Thyroid gland (tissue), 4 donors: ENCODE data around the gene ORC6. TPM values are rescaled to one million over a fixed set of nuclear protein-coding genes. Genes with fewer than 3 reads are reported as not detected.

ENCODE experiments used
- DNase-seq, 2 donors: peaks; one replicate each; pipeline ENCODE4 v3.0.0-alpha.2; 2019
- H3K27ac ChIP-seq, 3 donors: fragments of 200-600 bp; sonication (generic); 1 replicate in 2 of 3; 2 replicates in 1 of 3; pipeline ENCODE4 v1.5.1; 2016 to 2019; ENCODE audit warnings: mild to moderate bottlenecking in 1 of 3, moderate library complexity in 1 of 3
- H3K27me3 ChIP-seq: fragments of 200-600 bp; sonication (generic); one replicate; pipeline ENCODE4 v1.5.1; 2019
- H3K36me3 ChIP-seq, 2 donors: fragments of 200-600 bp; sonication (generic); one replicate each; pipeline ENCODE4 v1.5.1; 2016 to 2019
- H3K4me1 ChIP-seq, 2 donors: fragments of 200-600 bp; sonication (generic); one replicate each; pipeline ENCODE4 v1.5.1; 2017 to 2019
- H3K4me3 ChIP-seq, 3 donors: fragments of 200-600 bp; sonication (generic); replicated peaks in 1 of 3; 1 replicate in 2 of 3; 2 replicates in 1 of 3; pipeline ENCODE4 v1.5.1; 2016; ENCODE audit warnings: mild to moderate bottlenecking in 1 of 3
- H3K9me3 ChIP-seq: fragments of 200-600 bp; sonication (generic); one replicate; pipeline ENCODE4 v1.5.1; 2017
- POLR2A ChIP-seq, 2 donors: fragments of 450-650 bp; IDR thresholded peaks; one replicate each; pipeline ENCODE4 v1.6.1; 2017; ENCODE audit warnings: antibody characterized with exemption in 2 of 2, mild to moderate bottlenecking in 2 of 2, moderate library complexity in 1 of 2
- WGBS, 2 donors: methylation state at CpG; one replicate each; pipeline ENCODE4 v1.1.5; 2017; 5-methylcytosine and 5-hydroxymethylcytosine counted together
- intact Hi-C: fragments of 100-400 bp; cut with DNase I; formaldehyde crosslinking; loops from one replicate; pipeline ENCODE4 v1.15.1; 2023
- total RNA-seq, 4 donors: library from RNA; depleted of rRNA; stranded (reverse); fragments of >200 nt; gene quantifications; one replicate each; pipeline ENCODE4 v1.2.3, GENCODE V29; 2016
- TF ChIP-seq, protein P1 (sequence below), 6 experiments: fragments of 200-600 bp in 3 of 6; fragments of 450-650 bp in 3 of 6; sonication (generic) in 3 of 6; IDR thresholded peaks; one replicate each; pipeline ENCODE4 v1.5.1; 2016 to 2019; ENCODE audit warnings: antibody characterized with exemption in 6 of 6, mild to moderate bottlenecking in 2 of 6, inconsistent platforms in 1 of 6, moderate library complexity in 1 of 6

Gene ORC6
- total RNA-seq, 4 donors from 2014 or later, result 0.27 to 4.0 (median 1.7) TPM

DNA sequence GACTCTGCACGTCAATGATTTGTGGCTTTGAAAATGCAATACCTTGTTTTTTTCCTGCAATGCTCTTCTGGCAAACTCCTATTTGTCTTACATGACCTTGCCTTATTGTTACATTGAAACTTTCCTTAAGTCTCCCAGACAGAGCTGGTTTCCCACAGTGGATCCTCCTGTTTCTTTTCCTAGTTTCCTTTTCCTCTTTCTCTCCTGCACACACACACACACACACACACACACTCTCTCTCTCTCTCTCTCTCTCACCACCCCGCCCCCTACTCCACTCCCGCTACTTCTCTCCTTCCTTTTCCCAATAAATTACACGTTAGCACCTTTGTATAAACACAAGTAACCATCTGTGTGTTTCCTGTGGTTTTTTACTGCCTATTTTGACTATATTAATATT is 2.3 kb downstream of the ORC6 start:
- WGBS, 2 donors, result 80 to 83% methylated on average over 4 of the region's 4 CpGs
- Histone ChIP-seq H3K27me3 (no peaks in the 10 kb centered on the region), H3K9me3 (no peaks in the 10 kb centered on the region), H3K4me3 (no peak overlapping the region), H3K4me1 (peaks cover 20 to 22% of the 10 kb centered on the region in 2 donors), H3K36me3 (no peaks in the 10 kb centered on the region), H3K27ac (no peak overlapping the region)
- no peak for TF ChIP-seq POLR2A (IDR thresholded peaks at IDR 0.05)
- TF ChIP-seq, protein P1, sequence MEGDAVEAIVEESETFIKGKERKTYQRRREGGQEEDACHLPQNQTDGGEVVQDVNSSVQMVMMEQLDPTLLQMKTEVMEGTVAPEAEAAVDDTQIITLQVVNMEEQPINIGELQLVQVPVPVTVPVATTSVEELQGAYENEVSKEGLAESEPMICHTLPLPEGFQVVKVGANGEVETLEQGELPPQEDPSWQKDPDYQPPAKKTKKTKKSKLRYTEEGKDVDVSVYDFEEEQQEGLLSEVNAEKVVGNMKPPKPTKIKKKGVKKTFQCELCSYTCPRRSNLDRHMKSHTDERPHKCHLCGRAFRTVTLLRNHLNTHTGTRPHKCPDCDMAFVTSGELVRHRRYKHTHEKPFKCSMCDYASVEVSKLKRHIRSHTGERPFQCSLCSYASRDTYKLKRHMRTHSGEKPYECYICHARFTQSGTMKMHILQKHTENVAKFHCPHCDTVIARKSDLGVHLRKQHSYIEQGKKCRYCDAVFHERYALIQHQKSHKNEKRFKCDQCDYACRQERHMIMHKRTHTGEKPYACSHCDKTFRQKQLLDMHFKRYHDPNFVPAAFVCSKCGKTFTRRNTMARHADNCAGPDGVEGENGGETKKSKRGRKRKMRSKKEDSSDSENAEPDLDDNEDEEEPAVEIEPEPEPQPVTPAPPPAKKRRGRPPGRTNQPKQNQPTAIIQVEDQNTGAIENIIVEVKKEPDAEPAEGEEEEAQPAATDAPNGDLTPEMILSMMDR (IDR thresholded peaks at IDR 0.05), result no peak
- DNase-seq, result no peak
- intact Hi-C loops, result no loop called here

DNA sequence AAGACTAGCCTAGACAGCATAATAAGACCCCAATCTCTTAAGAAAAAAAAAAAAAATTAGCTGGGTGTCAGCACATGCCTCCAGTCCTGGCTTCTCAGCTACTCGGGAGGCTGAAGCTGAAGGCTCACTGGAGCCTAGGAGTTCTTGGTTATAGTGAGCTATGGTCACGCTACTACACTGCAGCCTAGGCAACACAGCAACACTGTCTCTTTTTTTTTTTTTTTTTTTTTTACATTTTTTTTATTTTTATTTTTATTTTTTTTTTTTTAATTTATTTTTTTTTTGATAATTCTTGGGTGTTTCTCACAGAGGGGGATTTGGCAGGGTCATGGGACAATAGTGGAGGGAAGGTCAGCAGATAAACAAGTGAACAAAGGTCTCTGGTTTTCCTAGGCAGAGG is 4.1 kb downstream of the ORC6 start:
- TF ChIP-seq, protein P1 (IDR thresholded peaks at IDR 0.05), result no peak
- no peak for TF ChIP-seq POLR2A (IDR thresholded peaks at IDR 0.05)
- H3K9me3 ChIP-seq, result no peaks in the 10 kb centered on the region
- H3K4me1 ChIP-seq, result peaks cover 6 to 10% of the 10 kb centered on the region in 2 donors
- intact Hi-C loops, result no loop called here
- no peaks in the 10 kb centered on the region for H3K36me3 ChIP-seq
- no peak overlapping the region for H3K4me3 ChIP-seq
- H3K27ac ChIP-seq, result no peak overlapping the region
- 97 to 98% methylated on average over 2 of the region's 2 CpGs for WGBS, 2 donors
- no peaks in the 10 kb centered on the region for H3K27me3 ChIP-seq
- no peak for DNase-seq

DNA sequence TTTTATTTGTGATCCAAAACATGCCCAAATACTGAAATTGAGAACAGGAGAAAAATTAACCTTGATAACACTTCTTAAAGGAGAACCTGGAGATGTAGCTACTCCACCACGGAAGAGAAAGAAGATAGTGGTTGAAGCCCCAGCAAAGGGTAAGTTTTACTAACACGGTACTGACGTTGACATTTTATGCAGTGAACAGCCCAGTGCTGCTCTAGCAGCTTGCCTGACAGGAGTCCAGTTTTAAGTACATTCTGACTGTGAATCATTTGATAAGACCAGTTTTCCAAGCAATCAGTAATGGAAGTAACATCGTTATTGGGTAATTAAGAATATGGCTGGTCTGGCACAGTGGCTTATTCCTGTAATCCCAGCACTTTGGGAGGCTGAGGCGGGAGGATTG is 6.5 kb downstream of the ORC6 start:
- no peak for DNase-seq
- Histone ChIP-seq H3K4me1 (no peaks in the 10 kb centered on the region), H3K9me3 (no peaks in the 10 kb centered on the region), H3K36me3 (no peaks in the 10 kb centered on the region), H3K4me3 (no peak overlapping the region), H3K27ac (no peak overlapping the region), H3K27me3 (no peaks in the 10 kb centered on the region)
- TF ChIP-seq, protein P1 (IDR thresholded peaks at IDR 0.05), result no peak
- TF ChIP-seq POLR2A (IDR thresholded peaks at IDR 0.05), result no peak
- intact Hi-C loops, result no loop called here
- 94 to 97% methylated on average over 5 of the region's 5 CpGs for WGBS, 2 donors

DNA sequence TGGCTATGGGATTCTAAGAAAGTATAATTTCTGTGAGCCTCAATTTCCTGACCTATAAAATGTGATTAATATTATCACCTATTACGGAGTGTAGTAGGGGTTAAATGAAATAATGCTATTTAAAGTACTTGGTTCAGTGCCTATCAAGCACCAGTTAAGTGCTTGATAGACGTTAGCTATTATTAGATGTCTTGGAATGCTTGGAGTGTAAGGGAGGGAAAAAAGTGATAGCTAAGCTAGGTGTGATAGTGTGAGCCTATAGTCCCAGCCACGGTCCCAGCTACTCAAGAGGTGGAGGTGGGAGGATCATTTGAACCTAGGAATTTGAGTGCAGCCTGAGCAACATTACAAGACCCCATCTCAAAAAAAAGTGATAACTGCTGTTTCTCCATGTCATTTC is 7.5 kb downstream of the ORC6 start:
- no peaks in the 10 kb centered on the region for H3K36me3 ChIP-seq
- H3K9me3 ChIP-seq, result no peaks in the 10 kb centered on the region
- no peak overlapping the region for H3K4me3 ChIP-seq
- no peak overlapping the region for H3K27ac ChIP-seq
- no peak for TF ChIP-seq POLR2A (IDR thresholded peaks at IDR 0.05)
- TF ChIP-seq, protein P1 (IDR thresholded peaks at IDR 0.05), result no peak
- H3K4me1 ChIP-seq, result no peaks in the 10 kb centered on the region
- H3K27me3 ChIP-seq, result no peaks in the 10 kb centered on the region
- intact Hi-C loops, result no loop called here
- 58 to 68% methylated on average over 3 of the region's 3 CpGs for WGBS, 2 donors
- DNase-seq, result no peak

DNA sequence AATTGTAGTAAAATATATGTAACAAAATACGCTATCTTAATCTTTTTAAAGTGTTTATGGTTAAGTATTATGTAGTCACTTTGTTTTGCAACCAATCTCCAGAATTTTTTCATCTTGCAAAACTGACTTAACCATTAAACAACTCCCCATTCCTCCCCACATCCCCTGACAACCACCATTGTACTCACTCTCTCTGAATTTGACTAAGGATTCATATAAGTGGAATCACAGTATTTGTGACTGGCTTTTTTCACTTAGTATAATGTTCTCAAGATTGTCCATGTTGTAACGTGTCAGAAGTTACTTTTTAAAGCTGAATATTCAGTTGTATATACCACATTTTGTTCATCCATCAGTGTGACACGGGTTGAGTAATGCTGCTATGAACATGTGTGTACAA is 10.6 kb downstream of the ORC6 start:
- TF ChIP-seq, protein P1 (IDR thresholded peaks at IDR 0.05), result no peak
- no peak for TF ChIP-seq POLR2A (IDR thresholded peaks at IDR 0.05)
- no peaks in the 10 kb centered on the region for H3K27me3 ChIP-seq
- 93 to 98% methylated on average over 3 of the region's 3 CpGs for WGBS, 2 donors
- H3K4me3 ChIP-seq, result no peak overlapping the region
- H3K36me3 ChIP-seq, result no peaks in the 10 kb centered on the region
- no peak overlapping the region for H3K27ac ChIP-seq
- intact Hi-C loops, result no loop called here
- H3K9me3 ChIP-seq, result no peaks in the 10 kb centered on the region
- H3K4me1 ChIP-seq, result no peaks in the 10 kb centered on the region
- DNase-seq, result no peak
